ENCODE results near the gene KATNB1.
"Not testable (repeated sequence)": the region's sequence is repeated elsewhere in the genome, so short reads cannot be mapped to it uniquely, and the experiment has no call there.

Gene KATNB1

DNA sequence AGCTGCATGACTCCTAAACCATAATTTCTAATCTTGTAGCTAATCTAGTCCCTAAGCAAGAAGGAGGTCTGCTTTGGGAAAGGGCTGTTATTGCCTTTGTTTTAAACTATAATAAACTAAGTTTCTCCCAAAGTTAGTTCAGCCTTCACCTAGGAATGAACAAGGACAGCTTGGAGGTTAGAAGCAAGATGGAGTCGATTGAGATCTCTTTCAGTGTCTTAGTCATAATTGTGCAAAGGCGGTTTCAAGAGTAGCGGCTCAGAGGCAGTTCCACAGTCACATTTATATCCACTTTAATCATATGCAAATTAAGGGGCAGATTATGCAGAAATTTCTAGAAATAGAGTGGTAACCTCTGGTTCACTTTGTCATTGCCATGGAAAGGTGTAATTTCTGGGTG, 23.6 kb upstream of the KATNB1 start:
- Histone ChIP-seq H3K27ac (ENCODE audit: low read depth in 2 of 2, low read length in 2 of 2) (no peak overlapping the region), H3K27me3 (ENCODE audit: control insufficient read depth in 2 of 2, insufficient read depth in 2 of 2, low read length in 2 of 2) (no peaks in the 10 kb centered on the region), H3K9me3 (ENCODE audit: control insufficient read depth in 2 of 2, low read length in 2 of 2) (no peaks in the 10 kb centered on the region), H3K36me3 (ENCODE audit: control insufficient read depth in 2 of 2, insufficient read depth in 2 of 2, low read length in 2 of 2) (no peaks in the 10 kb centered on the region), H3K4me1 (ENCODE audit: control insufficient read depth in 2 of 2, insufficient read depth in 2 of 2, low read length in 2 of 2) (no peaks in the 10 kb centered on the region), H3K4me3 (ENCODE audit: low read length in 2 of 2) (no peak overlapping the region), H3K9ac (ENCODE audit: low read depth in 1 of 2, low read length in 2 of 2) (no peak overlapping the region)

DNA sequence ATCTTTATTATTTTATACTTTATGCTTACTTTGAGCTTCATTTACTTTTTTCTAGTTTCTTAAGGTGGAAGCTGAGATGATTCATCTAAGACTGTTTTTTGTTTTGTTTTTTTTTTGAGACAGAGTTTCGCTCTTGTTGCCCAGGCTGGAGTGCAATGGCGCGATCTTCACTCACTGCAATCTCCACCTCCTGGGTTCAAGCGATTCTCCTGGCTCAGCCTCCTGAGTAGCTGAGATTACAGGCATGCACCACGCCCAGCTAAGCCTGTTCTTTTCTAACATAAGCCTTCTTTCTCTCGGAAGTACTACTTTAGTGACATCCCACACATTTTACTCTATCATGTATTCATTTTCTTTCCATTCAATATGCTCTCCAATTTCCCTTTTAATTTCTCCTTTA, 23.0 kb upstream of the KATNB1 start:
- not testable (repeated sequence) for H3K4me1 ChIP-seq (ENCODE audit: control insufficient read depth in 2 of 2, insufficient read depth in 2 of 2, low read length in 2 of 2); H3K36me3 ChIP-seq (ENCODE audit: control insufficient read depth in 2 of 2, insufficient read depth in 2 of 2, low read length in 2 of 2); H3K9ac ChIP-seq (ENCODE audit: low read depth in 1 of 2, low read length in 2 of 2); H3K9me3 ChIP-seq (ENCODE audit: control insufficient read depth in 2 of 2, low read length in 2 of 2); H3K27me3 ChIP-seq (ENCODE audit: control insufficient read depth in 2 of 2, insufficient read depth in 2 of 2, low read length in 2 of 2); H3K4me3 ChIP-seq (ENCODE audit: low read length in 2 of 2); H3K27ac ChIP-seq (ENCODE audit: low read depth in 2 of 2, low read length in 2 of 2)

DNA sequence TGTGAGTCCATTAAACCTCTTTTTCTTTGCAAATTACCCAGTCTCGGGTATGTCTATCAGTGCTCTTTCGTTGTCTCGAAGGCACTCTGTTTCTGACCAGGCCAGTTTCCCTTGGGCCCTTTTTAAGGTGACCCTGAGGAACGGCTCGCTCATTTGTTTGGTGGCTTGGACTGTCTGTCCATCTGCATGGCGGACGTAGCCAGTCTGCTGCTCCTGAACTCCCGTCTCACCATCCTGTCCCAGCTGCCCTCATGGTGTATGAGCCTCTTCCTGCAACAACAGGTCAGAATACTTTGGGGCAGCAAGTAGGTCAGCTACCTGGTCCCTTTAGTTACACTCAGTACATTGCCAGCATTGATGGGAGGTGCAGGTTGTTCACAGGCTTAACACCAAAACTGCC, 22.0 kb upstream of the KATNB1 start:
- Histone ChIP-seq H3K36me3 (ENCODE audit: control insufficient read depth in 2 of 2, insufficient read depth in 2 of 2, low read length in 2 of 2) (no peaks in the 10 kb centered on the region), H3K4me1 (ENCODE audit: control insufficient read depth in 2 of 2, insufficient read depth in 2 of 2, low read length in 2 of 2) (no peaks in the 10 kb centered on the region), H3K9ac (ENCODE audit: low read depth in 1 of 2, low read length in 2 of 2) (no peak overlapping the region), H3K9me3 (ENCODE audit: control insufficient read depth in 2 of 2, low read length in 2 of 2) (no peaks in the 10 kb centered on the region), H3K27ac (ENCODE audit: low read depth in 2 of 2, low read length in 2 of 2) (no peak overlapping the region), H3K27me3 (ENCODE audit: control insufficient read depth in 2 of 2, insufficient read depth in 2 of 2, low read length in 2 of 2) (no peaks in the 10 kb centered on the region), H3K4me3 (ENCODE audit: low read length in 2 of 2) (no peak overlapping the region)

DNA sequence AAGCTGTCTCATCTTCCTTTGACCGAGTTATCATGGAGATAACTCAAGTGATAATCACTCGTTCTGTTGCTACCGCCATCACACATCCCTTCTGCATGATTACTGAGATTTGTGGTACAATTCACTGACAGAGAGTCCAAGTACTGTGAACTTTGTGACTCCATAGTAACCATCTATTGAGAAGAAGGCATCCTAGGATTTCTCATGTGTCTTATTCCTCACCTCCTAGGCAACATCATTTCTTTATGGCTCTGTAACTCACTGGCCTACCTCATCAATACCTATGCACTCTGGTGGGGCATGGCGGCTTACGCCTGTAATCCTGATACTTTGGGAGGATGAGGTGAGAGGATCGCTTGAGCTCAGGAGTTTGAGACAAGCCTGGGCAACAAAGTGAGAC, 21.5 kb upstream of the KATNB1 start:
- Histone ChIP-seq H3K27ac (ENCODE audit: low read depth in 2 of 2, low read length in 2 of 2) (no peak overlapping the region), H3K27me3 (ENCODE audit: control insufficient read depth in 2 of 2, insufficient read depth in 2 of 2, low read length in 2 of 2) (no peaks in the 10 kb centered on the region), H3K36me3 (ENCODE audit: control insufficient read depth in 2 of 2, insufficient read depth in 2 of 2, low read length in 2 of 2) (no peaks in the 10 kb centered on the region), H3K9me3 (ENCODE audit: control insufficient read depth in 2 of 2, low read length in 2 of 2) (no peaks in the 10 kb centered on the region), H3K4me1 (ENCODE audit: control insufficient read depth in 2 of 2, insufficient read depth in 2 of 2, low read length in 2 of 2) (no peaks in the 10 kb centered on the region), H3K4me3 (ENCODE audit: low read length in 2 of 2) (no peak overlapping the region), H3K9ac (ENCODE audit: low read depth in 1 of 2, low read length in 2 of 2) (no peak overlapping the region)

DNA sequence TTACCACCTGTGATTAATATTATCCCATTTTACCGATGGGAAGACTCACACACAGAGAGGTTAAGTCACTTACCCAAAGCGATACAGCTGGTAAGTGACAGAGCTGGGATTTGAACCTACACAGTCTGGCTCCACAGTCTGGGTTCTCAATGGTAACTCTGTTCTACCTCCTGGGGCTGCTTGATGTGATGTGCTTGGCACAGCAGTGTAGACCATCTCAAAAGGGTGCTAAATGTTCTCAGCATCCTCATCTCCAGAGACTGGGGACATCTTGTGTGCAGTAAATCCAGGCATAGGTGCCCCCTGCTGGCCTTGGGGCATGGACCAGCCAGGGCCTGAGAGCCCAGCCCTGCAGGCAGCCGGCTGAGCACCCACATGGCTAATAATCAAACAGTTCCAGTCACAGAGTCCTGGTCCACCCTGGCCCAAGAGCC, 15.4 kb upstream of the KATNB1 start:
- no peaks in the 10 kb centered on the region for H3K9me3 ChIP-seq (ENCODE audit: control insufficient read depth in 2 of 2, low read length in 2 of 2)
- H3K4me3 ChIP-seq (ENCODE audit: low read length in 2 of 2): no peak overlapping the region
- H3K27me3 ChIP-seq (ENCODE audit: control insufficient read depth in 2 of 2, insufficient read depth in 2 of 2, low read length in 2 of 2): no peaks in the 10 kb centered on the region
- H3K9ac ChIP-seq (ENCODE audit: low read depth in 1 of 2, low read length in 2 of 2): no peak overlapping the region
- no peak overlapping the region for H3K27ac ChIP-seq (ENCODE audit: low read depth in 2 of 2, low read length in 2 of 2)
- H3K36me3 ChIP-seq (ENCODE audit: control insufficient read depth in 2 of 2, insufficient read depth in 2 of 2, low read length in 2 of 2): no peaks in the 10 kb centered on the region
- H3K4me1 ChIP-seq (ENCODE audit: control insufficient read depth in 2 of 2, insufficient read depth in 2 of 2, low read length in 2 of 2): no peaks in the 10 kb centered on the region

DNA sequence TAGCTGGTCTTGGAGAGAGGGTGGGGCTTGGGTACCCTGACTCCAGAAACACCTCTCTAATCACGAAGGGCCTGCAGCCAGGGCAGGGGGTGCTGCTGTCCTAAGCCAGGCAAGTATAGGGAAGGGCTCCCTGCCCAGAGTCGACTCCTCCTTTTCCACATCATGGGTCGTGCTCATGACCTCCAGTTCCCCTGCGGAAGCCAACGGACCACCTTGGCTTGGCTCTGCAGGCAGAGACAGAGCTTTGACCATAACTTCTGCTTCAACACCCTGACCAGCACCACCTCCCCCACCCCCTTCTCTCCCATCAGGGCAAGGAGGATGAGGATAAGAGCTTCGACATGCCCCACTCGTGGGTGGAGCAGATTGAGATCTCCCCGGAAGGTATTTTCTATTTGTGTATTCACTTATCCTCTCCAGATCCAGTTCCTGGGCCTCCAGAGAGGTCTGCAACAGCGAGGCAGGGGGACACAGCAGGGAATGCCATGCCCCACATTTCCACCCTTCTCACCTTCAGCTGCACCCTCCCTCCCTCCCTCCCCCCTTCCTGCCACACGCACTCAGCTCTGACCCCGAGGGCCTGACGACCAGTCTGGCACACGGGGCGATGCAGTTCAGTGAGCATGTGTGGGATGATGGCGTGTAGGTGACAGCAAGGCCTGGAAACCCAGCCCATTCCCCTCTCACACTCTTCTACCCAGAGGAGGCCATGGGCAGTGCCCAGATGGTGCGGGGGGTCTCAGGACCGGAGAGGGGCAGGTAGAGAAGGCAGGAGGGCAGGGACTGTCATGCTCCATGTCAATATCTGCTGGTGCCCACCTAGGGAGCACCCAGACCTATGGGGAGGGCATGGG, 14.0 kb upstream of the KATNB1 start:
- Histone ChIP-seq H3K27me3 (ENCODE audit: control insufficient read depth in 2 of 2, insufficient read depth in 2 of 2, low read length in 2 of 2) (no peaks in the 10 kb centered on the region), H3K36me3 (ENCODE audit: control insufficient read depth in 2 of 2, insufficient read depth in 2 of 2, low read length in 2 of 2) (no peaks in the 10 kb centered on the region), H3K9ac (ENCODE audit: low read depth in 1 of 2, low read length in 2 of 2) (no peak overlapping the region), H3K4me1 (ENCODE audit: control insufficient read depth in 2 of 2, insufficient read depth in 2 of 2, low read length in 2 of 2) (no peaks in the 10 kb centered on the region), H3K9me3 (ENCODE audit: control insufficient read depth in 2 of 2, low read length in 2 of 2) (no peaks in the 10 kb centered on the region), H3K4me3 (ENCODE audit: low read length in 2 of 2) (no peak overlapping the region), H3K27ac (ENCODE audit: low read depth in 2 of 2, low read length in 2 of 2) (no peak overlapping the region)

DNA sequence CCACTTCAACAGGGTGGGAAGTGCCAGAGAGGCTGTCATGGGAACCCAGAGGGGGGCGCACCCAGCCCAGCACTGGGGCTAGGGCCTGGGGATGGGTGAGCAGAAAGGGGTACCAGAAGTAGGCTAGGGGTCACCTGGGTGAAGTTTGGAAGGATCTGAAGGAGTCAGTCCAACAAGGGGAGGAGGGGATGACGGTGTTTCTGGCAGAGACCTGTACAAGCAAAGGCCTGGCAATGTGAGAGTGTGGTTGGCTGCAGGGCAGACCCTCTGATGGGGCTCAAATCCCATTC, 13.4 kb upstream of the KATNB1 start:
- Histone ChIP-seq H3K27me3 (ENCODE audit: control insufficient read depth in 2 of 2, insufficient read depth in 2 of 2, low read length in 2 of 2) (no peaks in the 10 kb centered on the region), H3K27ac (ENCODE audit: low read depth in 2 of 2, low read length in 2 of 2) (no peak overlapping the region), H3K4me1 (ENCODE audit: control insufficient read depth in 2 of 2, insufficient read depth in 2 of 2, low read length in 2 of 2) (no peaks in the 10 kb centered on the region), H3K36me3 (ENCODE audit: control insufficient read depth in 2 of 2, insufficient read depth in 2 of 2, low read length in 2 of 2) (no peaks in the 10 kb centered on the region), H3K4me3 (ENCODE audit: low read length in 2 of 2) (no peak overlapping the region), H3K9ac (ENCODE audit: low read depth in 1 of 2, low read length in 2 of 2) (no peak overlapping the region), H3K9me3 (ENCODE audit: control insufficient read depth in 2 of 2, low read length in 2 of 2) (no peaks in the 10 kb centered on the region)

DNA sequence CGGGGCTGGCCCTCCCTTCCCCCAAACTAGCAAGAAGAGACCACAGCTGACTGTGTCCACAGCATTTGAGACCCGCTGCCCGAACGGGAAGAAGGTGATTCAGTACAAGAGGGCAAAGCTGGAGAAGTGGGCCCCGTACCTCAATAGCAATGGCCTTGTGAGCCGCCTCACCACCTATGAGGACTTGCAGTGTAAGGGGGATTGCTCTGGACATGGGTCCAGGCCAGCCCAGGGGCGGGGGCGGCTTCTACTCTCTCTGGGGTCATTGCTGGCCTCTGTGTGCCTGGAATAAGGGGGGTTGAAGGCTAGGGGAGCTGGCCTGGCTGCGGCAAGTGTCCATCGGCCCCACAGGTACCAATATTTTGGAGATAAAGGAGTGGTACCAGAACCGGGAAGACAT, 12.9 kb upstream of the KATNB1 start:
- no peak overlapping the region for H3K9ac ChIP-seq (ENCODE audit: low read depth in 1 of 2, low read length in 2 of 2)
- no peak overlapping the region for H3K27ac ChIP-seq (ENCODE audit: low read depth in 2 of 2, low read length in 2 of 2)
- H3K27me3 ChIP-seq (ENCODE audit: control insufficient read depth in 2 of 2, insufficient read depth in 2 of 2, low read length in 2 of 2): no peaks in the 10 kb centered on the region
- no peaks in the 10 kb centered on the region for H3K36me3 ChIP-seq (ENCODE audit: control insufficient read depth in 2 of 2, insufficient read depth in 2 of 2, low read length in 2 of 2)
- no peaks in the 10 kb centered on the region for H3K9me3 ChIP-seq (ENCODE audit: control insufficient read depth in 2 of 2, low read length in 2 of 2)
- no peaks in the 10 kb centered on the region for H3K4me1 ChIP-seq (ENCODE audit: control insufficient read depth in 2 of 2, insufficient read depth in 2 of 2, low read length in 2 of 2)
- H3K4me3 ChIP-seq (ENCODE audit: low read length in 2 of 2): no peak overlapping the region

DNA sequence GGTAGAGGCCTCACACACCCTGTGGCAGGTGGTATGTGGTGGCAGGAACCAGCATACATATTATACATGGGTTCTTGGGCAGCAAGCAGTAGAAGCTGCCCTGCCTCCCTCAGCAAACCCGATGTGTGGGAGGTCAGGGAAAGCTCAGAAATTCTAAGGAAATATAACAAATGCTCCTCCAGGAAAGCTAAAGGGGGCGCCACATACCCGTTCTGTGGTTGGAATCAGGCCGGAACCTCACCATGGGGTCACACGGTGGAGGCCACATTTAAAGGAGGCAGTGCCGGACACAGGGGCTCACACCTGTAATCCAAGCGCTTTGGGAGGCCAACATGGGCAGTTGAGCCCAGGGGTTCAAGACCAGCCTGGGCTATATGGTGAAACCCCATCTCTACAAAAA, 12.4 kb upstream of the KATNB1 start:
- H3K4me1 ChIP-seq (ENCODE audit: control insufficient read depth in 2 of 2, insufficient read depth in 2 of 2, low read length in 2 of 2): no peaks in the 10 kb centered on the region
- H3K27me3 ChIP-seq (ENCODE audit: control insufficient read depth in 2 of 2, insufficient read depth in 2 of 2, low read length in 2 of 2): no peaks in the 10 kb centered on the region
- H3K4me3 ChIP-seq (ENCODE audit: low read length in 2 of 2): no peak overlapping the region
- no peaks in the 10 kb centered on the region for H3K36me3 ChIP-seq (ENCODE audit: control insufficient read depth in 2 of 2, insufficient read depth in 2 of 2, low read length in 2 of 2)
- H3K27ac ChIP-seq (ENCODE audit: low read depth in 2 of 2, low read length in 2 of 2): no peak overlapping the region
- no peaks in the 10 kb centered on the region for H3K9me3 ChIP-seq (ENCODE audit: control insufficient read depth in 2 of 2, low read length in 2 of 2)
- no peak overlapping the region for H3K9ac ChIP-seq (ENCODE audit: low read depth in 1 of 2, low read length in 2 of 2)

DNA sequence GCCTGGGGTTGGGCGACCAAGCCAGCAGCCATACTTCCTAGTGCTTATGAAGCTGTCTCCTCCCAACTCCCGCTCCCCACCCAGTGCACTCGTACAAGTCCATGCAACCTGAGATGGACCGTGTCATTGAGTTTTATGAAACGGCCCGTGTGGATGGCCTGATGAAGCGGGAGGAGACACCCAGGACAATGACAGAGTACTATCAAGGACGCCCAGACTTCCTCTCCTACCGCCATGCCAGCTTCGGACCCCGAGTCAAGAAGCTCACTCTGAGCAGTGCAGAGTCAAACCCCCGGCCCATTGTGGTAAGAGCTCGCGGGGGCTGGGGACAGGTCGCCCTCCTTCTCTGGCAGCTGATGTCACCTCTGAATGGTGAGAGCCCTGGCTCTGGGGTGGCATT, 11.0 kb upstream of the KATNB1 start:
- no peaks in the 10 kb centered on the region for H3K27me3 ChIP-seq (ENCODE audit: control insufficient read depth in 2 of 2, insufficient read depth in 2 of 2, low read length in 2 of 2)
- H3K9me3 ChIP-seq (ENCODE audit: control insufficient read depth in 2 of 2, low read length in 2 of 2): no peaks in the 10 kb centered on the region
- no peaks in the 10 kb centered on the region for H3K36me3 ChIP-seq (ENCODE audit: control insufficient read depth in 2 of 2, insufficient read depth in 2 of 2, low read length in 2 of 2)
- H3K4me3 ChIP-seq (ENCODE audit: low read length in 2 of 2): no peak overlapping the region
- no peak overlapping the region for H3K9ac ChIP-seq (ENCODE audit: low read depth in 1 of 2, low read length in 2 of 2)
- H3K4me1 ChIP-seq (ENCODE audit: control insufficient read depth in 2 of 2, insufficient read depth in 2 of 2, low read length in 2 of 2): no peaks in the 10 kb centered on the region
- H3K27ac ChIP-seq (ENCODE audit: low read depth in 2 of 2, low read length in 2 of 2): no peak overlapping the region

DNA sequence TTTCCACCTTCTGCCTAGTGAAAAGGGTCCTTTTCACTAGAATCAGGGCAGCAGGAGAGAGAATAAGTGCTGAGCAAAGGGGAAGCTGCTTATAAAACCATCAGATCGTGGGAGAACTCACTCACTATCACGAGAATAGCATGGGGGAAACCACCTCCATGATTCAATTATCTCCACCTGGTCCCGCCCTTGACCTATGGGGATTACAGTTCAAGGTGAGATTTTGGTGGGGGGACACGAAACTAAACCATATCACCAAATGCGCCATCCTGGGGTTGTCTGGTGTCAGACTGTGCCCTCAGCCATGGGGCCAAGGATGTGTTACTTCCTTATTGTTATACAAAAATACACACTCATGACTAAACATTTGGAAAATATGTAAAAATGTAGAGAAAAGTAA, 10.4 kb upstream of the KATNB1 start:
- no peak overlapping the region for H3K4me3 ChIP-seq (ENCODE audit: low read length in 2 of 2)
- no peaks in the 10 kb centered on the region for H3K9me3 ChIP-seq (ENCODE audit: control insufficient read depth in 2 of 2, low read length in 2 of 2)
- H3K27ac ChIP-seq (ENCODE audit: low read depth in 2 of 2, low read length in 2 of 2): no peak overlapping the region

More for the DNA sequence above, 10.4 kb upstream of the KATNB1 start:
- no peaks in the 10 kb centered on the region for H3K36me3 ChIP-seq (ENCODE audit: control insufficient read depth in 2 of 2, insufficient read depth in 2 of 2, low read length in 2 of 2)
- H3K4me1 ChIP-seq (ENCODE audit: control insufficient read depth in 2 of 2, insufficient read depth in 2 of 2, low read length in 2 of 2): no peaks in the 10 kb centered on the region
- no peaks in the 10 kb centered on the region for H3K27me3 ChIP-seq (ENCODE audit: control insufficient read depth in 2 of 2, insufficient read depth in 2 of 2, low read length in 2 of 2)
- no peak overlapping the region for H3K9ac ChIP-seq (ENCODE audit: low read depth in 1 of 2, low read length in 2 of 2)

Measured in mucosa of rectum (tissue), 2 donors.